ENCODE data around the gene CCSAP. TPM values are rescaled to one million over a fixed set of nuclear protein-coding genes. Genes with fewer than 3 reads are reported as not detected.
A peak's percentile ranks its signal among the peaks of the same experiment; 100 is the strongest.

Gene CCSAP
- total and polyA plus RNA-seq, 12 donors = 0.91 to 4.7 (median 2.9) TPM

GRCh38 chr1:229385853-229386456 lies 43.1 kb upstream of the CCSAP start:
- Histone ChIP-seq H3K9me3 (peaks cover 0 to 7% (median 0%) of the 10 kb centered on the region in 11 donors), H3K27ac (peak overlapping the region in 6 of 10 donors; percentile 10 to 74 (median 67)), H3K4me3 (no peak overlapping the region), H3K36me3 (no peaks in the 10 kb centered on the region), H3K4me1 (peaks cover 0 to 8% (median 0%) of the 10 kb centered on the region in 9 donors), H3K27me3 (peaks cover 0 to 6% (median 2%) of the 10 kb centered on the region in 7 donors)
- 42 to 46% methylated on average over 8 of the region's 8 CpGs for WGBS, 2 donors
- intact Hi-C loops (cut with DNase I) = no loop called here
- no peak for TF ChIP-seq CTCF (IDR thresholded peaks at IDR 0.05)
- ATAC-seq (peak in 7 of 8 donors; percentile 65 to 88 (median 79)), DNase-seq (peak in 1 of 2 donors; percentile 44)

DNA sequence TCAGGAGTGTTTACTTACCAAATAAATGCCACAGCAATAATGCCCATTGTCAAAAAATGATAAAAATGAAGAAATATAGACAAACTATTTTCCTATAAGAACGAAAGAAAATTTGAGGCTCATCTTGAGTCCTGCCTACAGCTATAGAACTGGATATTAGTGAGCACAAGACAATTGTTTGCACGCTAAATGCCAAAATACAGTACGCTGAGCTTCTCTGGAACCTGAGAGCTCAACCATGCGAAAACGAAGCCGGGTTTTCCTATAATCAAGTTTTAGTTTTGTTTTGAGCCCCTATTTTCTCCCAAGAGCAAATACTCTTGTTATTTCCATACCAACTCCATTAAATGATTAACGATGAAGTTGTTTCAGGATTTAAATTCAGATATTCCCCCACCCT lies 42.0 kb upstream of the CCSAP start:
- ATAC-seq (no peak), DNase-seq (no peak)
- intact Hi-C loops (cut with DNase I) = no loop called here
- WGBS, 2 donors = 93 to 94% methylated on average over 7 of the region's 7 CpGs
- no peak for TF ChIP-seq CTCF (IDR thresholded peaks at IDR 0.05)
- H3K4me1 ChIP-seq = peaks cover 0 to 8% (median 0%) of the 10 kb centered on the region in 9 donors
- H3K27me3 ChIP-seq = peaks cover 0 to 7% (median 3%) of the 10 kb centered on the region in 7 donors
- no peak overlapping the region for H3K27ac ChIP-seq
- H3K9me3 ChIP-seq = peaks cover 0 to under 1% (median 0%) of the 10 kb centered on the region in 11 donors
- H3K4me3 ChIP-seq = no peak overlapping the region
- no peaks in the 10 kb centered on the region for H3K36me3 ChIP-seq

DNA sequence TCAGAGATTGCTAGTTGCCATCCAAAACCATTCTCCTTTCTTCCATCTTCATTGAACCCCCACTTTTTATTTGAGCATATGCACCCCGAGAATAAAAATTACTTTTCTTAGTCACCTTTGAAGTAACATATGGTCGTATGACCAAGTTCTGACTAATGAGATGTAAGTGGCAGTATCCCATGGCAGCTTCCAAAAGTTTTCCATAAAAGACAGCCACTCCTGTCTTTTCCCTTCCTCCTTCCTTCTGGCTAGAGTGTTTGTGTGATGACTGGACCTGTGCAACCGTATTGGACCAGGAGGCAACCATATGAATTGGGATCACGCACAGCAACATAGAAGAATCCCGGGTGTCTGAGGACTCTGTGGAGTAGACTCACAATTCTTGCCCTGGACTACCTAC lies 41.1 kb upstream of the CCSAP start:
- WGBS, 2 donors = 92 to 96% methylated on average over 5 of the region's 5 CpGs
- intact Hi-C loops (cut with DNase I) = no loop called here
- ATAC-seq = no peak

GRCh38 chr1:229383188-229383587 lies 40.3 kb upstream of the CCSAP start:
- DNase-seq = no peak
- Histone ChIP-seq H3K27ac (no peak overlapping the region), H3K27me3 (peaks cover 0 to 7% (median 3%) of the 10 kb centered on the region in 7 donors), H3K36me3 (no peaks in the 10 kb centered on the region), H3K9me3 (no peaks in the 10 kb centered on the region), H3K4me1 (peaks cover 0 to 8% (median 0%) of the 10 kb centered on the region in 9 donors), H3K4me3 (no peak overlapping the region)
- WGBS, 2 donors = 94 to 98% methylated on average over 3 of the region's 3 CpGs
- ATAC-seq = no peak
- intact Hi-C loops (cut with DNase I) = no loop called here
- TF ChIP-seq CTCF (IDR thresholded peaks at IDR 0.05) = no peak

More for the DNA sequence above, 41.1 kb upstream of the CCSAP start:
- H3K4me1 ChIP-seq = peaks cover 0 to 8% (median 0%) of the 10 kb centered on the region in 9 donors
- no peak overlapping the region for H3K27ac ChIP-seq
- no peak for DNase-seq
- no peak for TF ChIP-seq CTCF (IDR thresholded peaks at IDR 0.05)
- no peak overlapping the region for H3K4me3 ChIP-seq
- no peaks in the 10 kb centered on the region for H3K36me3 ChIP-seq
- H3K27me3 ChIP-seq = peaks cover 0 to 7% (median 3%) of the 10 kb centered on the region in 7 donors
- H3K9me3 ChIP-seq = no peaks in the 10 kb centered on the region
